Heart right ventricle (tissue), 16 donors: ENCODE data around the gene NXT1. TPM values are rescaled to one million over a fixed set of nuclear protein-coding genes. Genes with fewer than 3 reads are reported as not detected.
"Not testable (repeated sequence)": the region's sequence is repeated elsewhere in the genome, so short reads cannot be mapped to it uniquely, and the experiment has no call there.

ENCODE experiments used
- ATAC-seq, 8 donors: fragments of 200-7000 bp; cut with Tn5 transposase; one replicate each; pipeline ENCODE4 v1.9.1; 2020; ENCODE audit warnings: mild to moderate bottlenecking in 8 of 8, moderate library complexity in 8 of 8, moderate number of reproducible peaks in 1 of 8
- DNase-seq, 2 donors: peaks; one replicate each; pipeline ENCODE4 v3.0.0-alpha.2; 2020
- H3K27ac ChIP-seq, 10 donors: fragments of 200-600 bp; sonication (generic) in 2 of 10; one replicate each; pipeline versions ENCODE4 v1.5.0 to v1.8.0; 2020 to 2022; ENCODE audit warnings: mild to moderate bottlenecking in 3 of 10
- H3K27me3 ChIP-seq, 7 donors: fragments of 200-600 bp; one replicate each; pipeline ENCODE4 v1.8.0; 2021 to 2022; ENCODE audit warnings: mild to moderate bottlenecking in 2 of 7
- H3K36me3 ChIP-seq, 9 donors: fragments of 200-600 bp; sonication (generic) in 1 of 9; one replicate each; pipeline versions ENCODE4 v1.5.0 to v1.8.0; 2020 to 2022; ENCODE audit warnings: mild to moderate bottlenecking in 2 of 9
- H3K4me1 ChIP-seq, 9 donors: fragments of 200-600 bp; sonication (generic) in 1 of 9; one replicate each; pipeline versions ENCODE4 v1.5.0 to v1.8.0; 2020 to 2022; ENCODE audit warnings: mild to moderate bottlenecking in 4 of 9
- H3K4me3 ChIP-seq, 10 donors: fragments of 200-600 bp; sonication (generic) in 2 of 10; one replicate each; pipeline versions ENCODE4 v1.5.0 to v1.8.0; 2020 to 2022; ENCODE audit warnings: mild to moderate bottlenecking in 7 of 10, moderate library complexity in 2 of 10
- H3K9me3 ChIP-seq, 11 donors: fragments of 200-600 bp in 10 of 11; sonication (generic) in 2 of 11; one replicate each; pipeline versions ENCODE4 v1.5.0 to v1.8.0; 2013 to 2022; ENCODE audit warnings: mild to moderate bottlenecking in 2 of 11, control low read depth in 1 of 11, moderate library complexity in 1 of 11
- WGBS, 2 donors: extraction: QIAGEN DNeasy Blood & Tissue Kit; methylation state at CpG; one replicate each; pipeline ENCODE4 v1.1.7; 2013; ENCODE audit warnings: inconsistent platforms in 1 of 2; 5-methylcytosine and 5-hydroxymethylcytosine counted together
- intact Hi-C, 10 donors: fragments of 100-400 bp; cut with DNase I; formaldehyde crosslinking; loops; one replicate each; pipeline versions ENCODE4 v1.11.1 to v1.14.2; 2022
- polyA plus RNA-seq, 2 donors: library from polyadenylated mRNA; stranded (reverse); fragments of 200-250 nt; gene quantifications; one replicate each; pipeline ENCODE4 v1.2.3, GENCODE V29; 2013
- total RNA-seq, 10 donors: library from RNA; stranded (reverse); fragmentation: NEBNext Ultra II Directional in 3 of 10; extraction: Animal tissue kit (Norgen Biotek cat#: 25700) in 3 of 10; gene quantifications; one replicate each; pipeline versions ENCODE4 v1.2.1 to v1.2.4, GENCODE V29; 2021 to 2023
- TF ChIP-seq, protein P1 (sequence below), 9 donors: fragments of 200-600 bp; sonication (generic) in 2 of 9; IDR thresholded peaks; one replicate each; pipeline versions ENCODE4 v1.5.0 to v1.8.0; 2021 to 2022; ENCODE audit warnings: antibody characterized with exemption in 9 of 9, mild to moderate bottlenecking in 5 of 9, moderate library complexity in 1 of 9
- donor health status: Arrhythmogenic right ventricular cardiomyopathy.
- donor health status: ischemic (EF 13 %, LVEDD 7.1; RV severe dilation, severe dysfunction).
- donor health status: healthy with polysubstance abuse.
- donor health status: DM: no; HTN: yes; CAD: no.
- donor health status: DM: no; HTN: no; CAD: no.
- donor health status: ischemic (EF 25% LVEDD 6.9; RV normal size, moderate dysfunction).
- donor health status: ischemic (EF 25% LVEDD 5.7; RV mildly dilated, moderate dysfunction).
- donor health status: healthy.
- donor health status: DM: yes; HTN: yes; CAD: no.
- donor health status: Ischemic cardiomyopathy.
- donor health status: ischemic (EF 35%, LVEDD 5.7; RV mildly dilated, moderate dysfunction).
- donor health status: nonischemic (EF 11% LVEDD 7.7; RV severe dilation, severe dysfunction).
- donor health status: DM: yes; HTN: yes; CAD: no.
- donor health status: PGD.
- donor health status: ischemic (EF 29% LVEDD 5.4; RV normal size, mild dysfunction).
- donor health status: nonischemic (EF 23%, LVEDD 6.1; RV moderate dilation, normal function).

Gene NXT1
- total and polyA plus RNA-seq, 12 donors = 4.5 to 21.3 (median 6.6) TPM

DNA sequence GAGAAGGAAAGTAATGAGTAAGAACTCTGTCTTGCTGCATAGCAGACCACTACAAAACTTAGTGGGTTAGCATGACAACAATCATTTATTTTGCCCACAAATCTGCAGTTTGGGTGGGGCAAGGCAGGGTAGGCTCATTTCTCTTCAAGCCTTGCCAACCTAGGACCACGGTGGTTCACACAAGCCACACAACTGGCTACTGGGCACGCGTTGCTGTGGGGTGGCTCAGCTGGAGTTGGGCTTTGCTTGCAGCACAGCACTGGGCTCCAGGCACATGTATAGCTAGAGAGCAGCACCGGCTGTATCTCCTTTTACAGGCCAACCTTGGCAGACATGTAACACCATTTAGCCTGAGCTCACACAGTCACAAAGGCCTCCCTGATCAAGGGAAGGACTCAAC, 4.6 kb upstream of the NXT1 start:
- Histone ChIP-seq H3K4me3 (no peak overlapping the region), H3K27ac (no peak overlapping the region), H3K4me1 (peaks cover 0 to 11% (median 9%) of the 10 kb centered on the region in 9 donors), H3K36me3 (no peaks in the 10 kb centered on the region), H3K27me3 (no peaks in the 10 kb centered on the region), H3K9me3 (peaks cover 0 to 3% (median 0%) of the 10 kb centered on the region in 11 donors)
- 85 to 93% methylated on average over 4 of the region's 4 CpGs for WGBS, 2 donors
- ATAC-seq (no peak), DNase-seq (no peak)
- TF ChIP-seq, protein P1, sequence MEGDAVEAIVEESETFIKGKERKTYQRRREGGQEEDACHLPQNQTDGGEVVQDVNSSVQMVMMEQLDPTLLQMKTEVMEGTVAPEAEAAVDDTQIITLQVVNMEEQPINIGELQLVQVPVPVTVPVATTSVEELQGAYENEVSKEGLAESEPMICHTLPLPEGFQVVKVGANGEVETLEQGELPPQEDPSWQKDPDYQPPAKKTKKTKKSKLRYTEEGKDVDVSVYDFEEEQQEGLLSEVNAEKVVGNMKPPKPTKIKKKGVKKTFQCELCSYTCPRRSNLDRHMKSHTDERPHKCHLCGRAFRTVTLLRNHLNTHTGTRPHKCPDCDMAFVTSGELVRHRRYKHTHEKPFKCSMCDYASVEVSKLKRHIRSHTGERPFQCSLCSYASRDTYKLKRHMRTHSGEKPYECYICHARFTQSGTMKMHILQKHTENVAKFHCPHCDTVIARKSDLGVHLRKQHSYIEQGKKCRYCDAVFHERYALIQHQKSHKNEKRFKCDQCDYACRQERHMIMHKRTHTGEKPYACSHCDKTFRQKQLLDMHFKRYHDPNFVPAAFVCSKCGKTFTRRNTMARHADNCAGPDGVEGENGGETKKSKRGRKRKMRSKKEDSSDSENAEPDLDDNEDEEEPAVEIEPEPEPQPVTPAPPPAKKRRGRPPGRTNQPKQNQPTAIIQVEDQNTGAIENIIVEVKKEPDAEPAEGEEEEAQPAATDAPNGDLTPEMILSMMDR (IDR thresholded peaks at IDR 0.05) = no peak
- intact Hi-C loops = loop anchor here in 7 of 10 donors (5.0 to 10.0 kb wide), 6 partner anchors 101 to 1001 kb away; partner anchors contain the start of gene CST9 (in 2 of the 7)

DNA sequence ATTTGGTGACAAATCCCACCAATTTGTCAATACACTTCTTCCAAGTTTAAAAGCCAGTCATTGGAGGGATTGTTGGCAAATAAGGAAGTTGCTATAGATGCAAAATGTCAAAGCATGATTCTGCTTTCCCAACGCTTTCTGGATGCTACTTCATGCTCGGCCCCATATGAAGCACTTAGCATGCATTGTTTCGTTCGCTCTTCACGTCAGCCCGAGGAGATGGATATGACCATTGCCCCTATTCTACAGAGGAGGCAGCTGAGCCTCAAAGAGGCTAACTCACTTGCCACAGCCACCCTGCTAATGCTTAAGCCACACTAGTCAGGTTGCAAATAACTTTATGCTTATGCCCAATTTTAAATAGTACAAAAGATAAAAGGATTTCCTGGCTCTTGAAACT, 2.8 kb upstream of the NXT1 start:
- intact Hi-C loops = loop anchor here in 7 of 10 donors (5.0 to 10.0 kb wide), 6 partner anchors 103 to 1003 kb away; partner anchors contain the start of gene CST9 (in 2 of the 7)
- Histone ChIP-seq H3K27ac (no peak overlapping the region), H3K9me3 (peaks cover 0 to 3% (median 0%) of the 10 kb centered on the region in 11 donors), H3K4me3 (no peak overlapping the region), H3K4me1 (peaks cover 3 to 28% (median 23%) of the 10 kb centered on the region in 9 donors), H3K36me3 (no peaks in the 10 kb centered on the region), H3K27me3 (no peaks in the 10 kb centered on the region)
- TF ChIP-seq, protein P1 (IDR thresholded peaks at IDR 0.05) = no peak
- WGBS, 2 donors = 95 to 96% methylated on average over 6 of the region's 6 CpGs
- no peak for DNase-seq
- ATAC-seq = no peak

DNA sequence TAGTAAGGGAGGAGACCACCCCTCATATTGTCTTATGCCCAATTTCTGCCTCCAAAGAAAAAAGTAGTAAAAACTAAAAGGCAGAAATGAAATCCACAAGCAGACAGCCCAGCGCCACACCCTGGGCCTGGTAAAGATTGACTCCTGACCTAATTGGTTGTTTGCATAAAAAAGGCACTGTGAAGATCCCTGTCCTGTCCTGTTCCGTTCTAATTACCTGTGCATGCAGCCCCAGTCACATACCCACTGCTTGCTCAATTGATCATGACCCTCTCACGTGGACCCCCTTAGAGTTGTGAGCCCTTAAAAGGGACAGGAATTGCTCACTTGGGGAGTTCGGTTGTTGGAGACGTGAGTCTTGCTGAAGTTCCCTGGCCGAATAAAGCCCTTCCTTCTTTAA, 2.1 kb upstream of the NXT1 start:
- ATAC-seq, H3K27me3 ChIP-seq, H3K36me3 ChIP-seq, H3K4me3 ChIP-seq, DNase-seq, H3K9me3 ChIP-seq: not testable (repeated sequence)
- intact Hi-C loops = loop anchor here in 7 of 10 donors (5.0 to 10.0 kb wide), 6 partner anchors 104 to 1004 kb away; partner anchors contain the start of gene CST9 (in 2 of the 7)
- H3K4me1 ChIP-seq = peaks cover 3 to 29% (median 24%) of the 10 kb centered on the region in 9 donors
- peak overlapping the region in 2 of 10 donors; percentile 97 to 99 for H3K27ac ChIP-seq
- 94 to 97% methylated on average over 6 of the region's 6 CpGs for WGBS, 2 donors

DNA sequence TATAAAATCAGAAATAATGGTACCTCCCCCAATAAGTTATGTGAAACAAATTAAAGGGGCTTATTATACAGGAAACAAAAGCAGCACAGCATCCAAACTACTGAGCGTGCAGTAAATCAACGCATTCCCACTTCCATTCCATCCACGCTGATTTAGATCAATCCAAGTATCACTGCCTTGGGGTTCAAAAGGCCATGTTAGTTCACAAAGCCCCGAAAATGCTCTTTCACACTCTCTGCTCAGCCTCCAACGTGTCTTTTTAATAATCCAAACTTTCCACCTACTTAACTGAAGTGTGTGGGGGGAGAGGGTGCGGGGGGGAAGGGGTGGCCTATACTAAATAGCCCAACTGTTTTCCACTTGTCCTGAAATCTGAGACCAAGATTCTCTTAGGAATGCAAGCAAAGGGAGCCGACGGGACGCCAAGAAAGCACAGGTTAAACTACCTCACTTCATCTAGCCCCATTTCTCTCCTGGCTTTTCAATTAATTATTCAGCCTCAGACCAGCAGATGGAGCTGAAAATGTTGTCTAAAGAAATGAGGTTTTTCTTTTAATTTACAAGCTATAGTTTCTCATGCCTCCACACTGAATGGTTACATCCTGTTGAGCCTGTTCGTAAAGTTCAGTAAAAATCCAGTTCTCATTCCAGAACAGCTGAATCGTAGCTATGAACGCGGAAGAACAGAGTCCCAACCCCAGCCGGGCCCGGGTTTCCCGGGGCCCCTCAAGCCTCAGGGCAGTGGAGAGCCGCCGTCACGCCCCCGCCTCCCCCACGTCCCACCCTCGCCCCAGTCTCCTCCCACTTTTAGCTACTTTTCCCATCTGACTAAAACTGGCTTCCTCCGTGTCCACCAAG, 1.0 kb upstream of the NXT1 start:
- DNase-seq (peak in 1 of 2 donors; percentile 85), ATAC-seq (peak; percentile 69 to 87 (median 79))
- no peaks in the 10 kb centered on the region for H3K9me3 ChIP-seq
- H3K27me3 ChIP-seq = no peaks in the 10 kb centered on the region
- TF ChIP-seq, protein P1 (IDR thresholded peaks at IDR 0.05) = peak; percentile 10 to 68 (median 57)
- intact Hi-C loops = loop anchor here in 7 of 10 donors (1.0 to 10.0 kb wide), 10 partner anchors 97 to 1705 kb away; partner anchors contain the start of genes CST9 (in 3 of the 7), CST3 (in 2 of the 7), ACSS1 (in 1 of the 7) and THBD (in 1 of the 7)
- WGBS, 2 donors = 6 to 9% methylated on average over 23 of the region's 23 CpGs
- H3K27ac ChIP-seq = peak overlapping the region; percentile 88 to 100 (median 98)
- peaks cover 0 to 10% (median 0%) of the 10 kb centered on the region in 9 donors for H3K36me3 ChIP-seq
- H3K4me1 ChIP-seq = peaks cover 3 to 29% (median 24%) of the 10 kb centered on the region in 9 donors
- peak overlapping the region; percentile 78 to 97 (median 86) for H3K4me3 ChIP-seq
